Activated CD4-positive, CD25-positive, alpha-beta regulatory T cell (primary cell): ENCODE results near the gene CENPF.
"Not testable (repeated sequence)": the region's sequence is repeated elsewhere in the genome, so short reads cannot be mapped to it uniquely, and the experiment has no call there.

ENCODE experiments used
- DNase-seq, 4 experiments: peaks; one replicate each; lab custom pipeline; 2025; lab: John Stamatoyannopoulos, UW

The CENPF gene

GRCh38 chr1:214584805-214585766 lies 17.9 kb upstream of the CENPF start:
- no peak for DNase-seq

GRCh38 chr1:214586621-214587020 lies 16.4 kb upstream of the CENPF start:
- DNase-seq: no peak

- no peak for DNase-seq
Measured at GRCh38 chr1:214587165-214587564, 15.8 kb upstream of the CENPF start.

- no peak for DNase-seq
Measured at GRCh38 chr1:214588963-214589597, 13.9 kb upstream of the CENPF start.

GRCh38 chr1:214590696-214591095 lies 12.3 kb upstream of the CENPF start:
- no peak for DNase-seq

- DNase-seq: not testable (repeated sequence)
Measured at GRCh38 chr1:214591918-214592317, 11.1 kb upstream of the CENPF start.

- no peak for DNase-seq
Measured at GRCh38 chr1:214593158-214593557, 9.8 kb upstream of the CENPF start.

- no peak for DNase-seq
Measured at GRCh38 chr1:214603819-214604252, 841 bp downstream of the CENPF start.

- no peak for DNase-seq
Measured at GRCh38 chr1:214604523-214604922, 1.5 kb downstream of the CENPF start.

- not testable (repeated sequence) for DNase-seq
Measured at GRCh38 chr1:214605484-214605883, 2.5 kb downstream of the CENPF start.

- not testable (repeated sequence) for DNase-seq
Measured at GRCh38 chr1:214605933-214606925, 3.2 kb downstream of the CENPF start.

- DNase-seq: not testable (repeated sequence)
Measured at GRCh38 chr1:214607492-214608215, 4.7 kb downstream of the CENPF start.

GRCh38 chr1:214608216-214608783 lies 5.3 kb downstream of the CENPF start:
- DNase-seq: not testable (repeated sequence)

GRCh38 chr1:214608817-214609216 lies 5.8 kb downstream of the CENPF start:
- not testable (repeated sequence) for DNase-seq

GRCh38 chr1:214609692-214610091 lies 6.7 kb downstream of the CENPF start:
- DNase-seq: no peak

GRCh38 chr1:214610136-214610535 lies 7.1 kb downstream of the CENPF start:
- not testable (repeated sequence) for DNase-seq

GRCh38 chr1:214615109-214615508 lies 12.1 kb downstream of the CENPF start:
- DNase-seq: no peak

- DNase-seq: no peak
Measured at GRCh38 chr1:214615871-214616270, 12.9 kb downstream of the CENPF start.

GRCh38 chr1:214617246-214617645 lies 14.3 kb downstream of the CENPF start:
- no peak for DNase-seq

- DNase-seq: no peak
Measured at GRCh38 chr1:214617843-214618242, 14.8 kb downstream of the CENPF start.

- no peak for DNase-seq
Measured at GRCh38 chr1:214621236-214621635, 18.2 kb downstream of the CENPF start.
